Activated naive CD8-positive, alpha-beta T cell treated with anti-CD3 and anti-CD28 coated beads for 36 hours (primary cell): Measurements from ENCODE around the gene ZBTB7C. TPM values are rescaled to one million over a fixed set of nuclear protein-coding genes. Genes with fewer than 3 reads are reported as not detected.

Source experiments
- DNase-seq: peaks from one replicate; pipeline ENCODE4 v3.0.0; 2021
- H3K27ac Mint-ChIP-seq: one replicate; pipeline ENCODE4 v1.8.0; 2022; ENCODE audit warnings: mild to moderate bottlenecking, moderate library complexity, mixed read lengths
- H3K27me3 Mint-ChIP-seq: one replicate; pipeline ENCODE4 v1.8.0; 2022; ENCODE audit warnings: mild to moderate bottlenecking, mixed read lengths
- H3K36me3 Mint-ChIP-seq: one replicate; pipeline ENCODE4 v1.8.0; 2021; ENCODE audit warnings: mild to moderate bottlenecking, mixed read lengths
- H3K4me1 Mint-ChIP-seq: one replicate; pipeline ENCODE4 v1.8.0; 2021; ENCODE audit warnings: mixed read lengths
- H3K4me3 Mint-ChIP-seq: one replicate; pipeline ENCODE4 v1.8.0; 2022; ENCODE audit warnings: mild to moderate bottlenecking, moderate library complexity, mixed read lengths
- H3K9me3 Mint-ChIP-seq: one replicate; pipeline ENCODE4 v1.8.0; 2022; ENCODE audit warnings: mixed read lengths
- total RNA-seq, 2 experiments: library from RNA; stranded (reverse); gene quantifications; one replicate each; pipeline ENCODE4 v1.2.3, GENCODE V29; 2021

The ZBTB7C gene
- total RNA-seq, 2 experiments from 2014 or later = not detected

GRCh38 chr18:47985866-47986265 is 423.3 kb downstream of the ZBTB7C start:
- no peaks in the 10 kb centered on the region for H3K9me3 Mint-ChIP-seq
- H3K4me3 Mint-ChIP-seq = no peak overlapping the region
- no peak for DNase-seq
- no peaks in the 10 kb centered on the region for H3K27me3 Mint-ChIP-seq
- no peaks in the 10 kb centered on the region for H3K36me3 Mint-ChIP-seq
- H3K27ac Mint-ChIP-seq = no peak overlapping the region
- H3K4me1 Mint-ChIP-seq = no peaks in the 10 kb centered on the region

- H3K36me3 Mint-ChIP-seq = no peaks in the 10 kb centered on the region
- no peaks in the 10 kb centered on the region for H3K4me1 Mint-ChIP-seq
- no peak overlapping the region for H3K4me3 Mint-ChIP-seq
- H3K9me3 Mint-ChIP-seq = no peaks in the 10 kb centered on the region
- H3K27ac Mint-ChIP-seq = no peak overlapping the region
- no peak for DNase-seq
- H3K27me3 Mint-ChIP-seq = no peaks in the 10 kb centered on the region
Observed at GRCh38 chr18:47984991-47985390, 424.2 kb downstream of the ZBTB7C start.

- H3K4me3 Mint-ChIP-seq = no peak overlapping the region
- no peaks in the 10 kb centered on the region for H3K4me1 Mint-ChIP-seq
- DNase-seq = no peak
- no peaks in the 10 kb centered on the region for H3K27me3 Mint-ChIP-seq
- no peak overlapping the region for H3K27ac Mint-ChIP-seq
- H3K36me3 Mint-ChIP-seq = no peaks in the 10 kb centered on the region
- no peaks in the 10 kb centered on the region for H3K9me3 Mint-ChIP-seq
Observed at GRCh38 chr18:47983946-47984345, 425.2 kb downstream of the ZBTB7C start.

- H3K27ac Mint-ChIP-seq = no peak overlapping the region
- H3K4me3 Mint-ChIP-seq = no peak overlapping the region
- no peaks in the 10 kb centered on the region for H3K36me3 Mint-ChIP-seq
- no peaks in the 10 kb centered on the region for H3K4me1 Mint-ChIP-seq
- no peak for DNase-seq
- no peaks in the 10 kb centered on the region for H3K27me3 Mint-ChIP-seq
- no peaks in the 10 kb centered on the region for H3K9me3 Mint-ChIP-seq
Observed at GRCh38 chr18:47983055-47983454, 426.1 kb downstream of the ZBTB7C start.

GRCh38 chr18:47981830-47982229 is 427.4 kb downstream of the ZBTB7C start:
- DNase-seq = no peak
- no peak overlapping the region for H3K27ac Mint-ChIP-seq
- H3K27me3 Mint-ChIP-seq = no peaks in the 10 kb centered on the region
- H3K9me3 Mint-ChIP-seq = no peaks in the 10 kb centered on the region
- no peak overlapping the region for H3K4me3 Mint-ChIP-seq
- no peaks in the 10 kb centered on the region for H3K4me1 Mint-ChIP-seq
- H3K36me3 Mint-ChIP-seq = no peaks in the 10 kb centered on the region

- no peaks in the 10 kb centered on the region for H3K27me3 Mint-ChIP-seq
- no peaks in the 10 kb centered on the region for H3K9me3 Mint-ChIP-seq
- H3K27ac Mint-ChIP-seq = no peak overlapping the region
- no peak for DNase-seq
- no peaks in the 10 kb centered on the region for H3K36me3 Mint-ChIP-seq
- H3K4me1 Mint-ChIP-seq = no peaks in the 10 kb centered on the region
- no peak overlapping the region for H3K4me3 Mint-ChIP-seq
Observed at GRCh38 chr18:47981320-47981719, 427.9 kb downstream of the ZBTB7C start.

- Mint-ChIP-seq H3K4me3 (no peak overlapping the region), H3K36me3 (no peaks in the 10 kb centered on the region), H3K27ac (no peak overlapping the region), H3K4me1 (no peaks in the 10 kb centered on the region), H3K27me3 (no peaks in the 10 kb centered on the region), H3K9me3 (no peaks in the 10 kb centered on the region)
- DNase-seq = no peak
Observed at GRCh38 chr18:47979611-47980200, 429.5 kb downstream of the ZBTB7C start.

- Mint-ChIP-seq H3K4me1 (no peaks in the 10 kb centered on the region), H3K36me3 (no peaks in the 10 kb centered on the region), H3K27ac (no peak overlapping the region), H3K27me3 (peaks cover 2% of the 10 kb centered on the region), H3K9me3 (no peaks in the 10 kb centered on the region), H3K4me3 (no peak overlapping the region)
- no peak for DNase-seq
Observed at GRCh38 chr18:47978603-47979002, 430.6 kb downstream of the ZBTB7C start.

- Mint-ChIP-seq H3K27ac (no peak overlapping the region), H3K4me3 (no peak overlapping the region), H3K4me1 (no peaks in the 10 kb centered on the region), H3K27me3 (peaks cover 3% of the 10 kb centered on the region), H3K9me3 (no peaks in the 10 kb centered on the region), H3K36me3 (no peaks in the 10 kb centered on the region)
- no peak for DNase-seq
Observed at GRCh38 chr18:47978141-47978540, 431.0 kb downstream of the ZBTB7C start.

Other genes starting within 250 kb of the ZBTB7C start
- 1 to 10 TPM; 2.3 to 3.5 TPM for gene CTIF, start 129.6 kb upstream of the ZBTB7C start, total RNA-seq